Measurements from ENCODE around the gene RHNO1. TPM values are rescaled to one million over a fixed set of nuclear protein-coding genes. Genes with fewer than 3 reads are reported as not detected.
"Not testable (repeated sequence)": the region's sequence is repeated elsewhere in the genome, so short reads cannot be mapped to it uniquely, and the experiment has no call there.

Gene RHNO1
- total and polyA plus RNA-seq, 2 experiments from 2014 or later: 29.1 to 29.8 TPM

- 94% methylated on average over 12 of the region's 12 CpGs for WGBS (ENCODE audit: low lambda C conversion rate, missing lambda C conversion rate)
These were observed 18.0 kb upstream of the RHNO1 start for GRCh38 chr12:2858944-2859421.

GRCh38 chr12:2860170-2860569, 16.9 kb upstream of the RHNO1 start:
- no peaks in the 10 kb centered on the region for H4K20me1 ChIP-seq (ENCODE audit: insufficient read depth, poor library complexity, severe bottlenecking)
- H3K27ac ChIP-seq: no peak overlapping the region
- TF ChIP-seq EZH2phosphoT487 (IDR thresholded peaks at IDR 0.05; ENCODE audit: low read depth, severe bottlenecking, unreplicated experiment) (no peak), CTCF (IDR thresholded peaks at IDR 0.05; ENCODE audit: poor library complexity) (no peak), EZH2 (IDR thresholded peaks at IDR 0.05; ENCODE audit: borderline replicate concordance) (no peak)
- no peaks in the 10 kb centered on the region for H3K36me3 ChIP-seq (replicated peaks; ENCODE audit: insufficient read depth, low read depth)
- H3K9me3 ChIP-seq (ENCODE audit: low read depth): no peaks in the 10 kb centered on the region
- H3K4me2 ChIP-seq: no peak overlapping the region
- H3K4me1 ChIP-seq (ENCODE audit: insufficient read depth): no peaks in the 10 kb centered on the region
- H3K27me3 ChIP-seq: no peaks in the 10 kb centered on the region
- H2AFZ ChIP-seq: no peak overlapping the region
- no peaks in the 10 kb centered on the region for H3K9me2 ChIP-seq (replicated peaks; ENCODE audit: insufficient read depth)
- no peaks in the 10 kb centered on the region for H3K79me2 ChIP-seq
- DNase-seq (ENCODE audit: low spot score): no peak
- H3K4me3 ChIP-seq: no peak overlapping the region

More at GRCh38 chr12:2858944-2859421, 18.0 kb upstream of the RHNO1 start:
- Histone ChIP-seq H3K4me2 (no peak overlapping the region), H3K4me3 (no peak overlapping the region), H3K27me3 (no peaks in the 10 kb centered on the region), H3K9me2 (replicated peaks; ENCODE audit: insufficient read depth) (no peaks in the 10 kb centered on the region), H3K36me3 (replicated peaks; ENCODE audit: insufficient read depth, low read depth) (no peaks in the 10 kb centered on the region), H3K27ac (no peak overlapping the region), H2AFZ (no peak overlapping the region), H3K9me3 (ENCODE audit: low read depth) (no peaks in the 10 kb centered on the region), H3K4me1 (ENCODE audit: insufficient read depth) (no peaks in the 10 kb centered on the region), H3K79me2 (no peaks in the 10 kb centered on the region), H4K20me1 (ENCODE audit: insufficient read depth, poor library complexity, severe bottlenecking) (no peaks in the 10 kb centered on the region)
- TF ChIP-seq CTCF (IDR thresholded peaks at IDR 0.05; ENCODE audit: poor library complexity) (no peak), EZH2 (IDR thresholded peaks at IDR 0.05; ENCODE audit: borderline replicate concordance) (no peak), EZH2phosphoT487 (IDR thresholded peaks at IDR 0.05; ENCODE audit: low read depth, severe bottlenecking, unreplicated experiment) (no peak)
- DNase-seq (ENCODE audit: low spot score): no peak

- H3K9me3 ChIP-seq (ENCODE audit: low read depth): no peaks in the 10 kb centered on the region
- TF ChIP-seq CTCF (IDR thresholded peaks at IDR 0.05; ENCODE audit: poor library complexity): no peak
- TF ChIP-seq EZH2 (IDR thresholded peaks at IDR 0.05; ENCODE audit: borderline replicate concordance): no peak
- no peak for TF ChIP-seq EZH2phosphoT487 (IDR thresholded peaks at IDR 0.05; ENCODE audit: low read depth, severe bottlenecking, unreplicated experiment)
- H2AFZ ChIP-seq: no peak overlapping the region
- no peaks in the 10 kb centered on the region for H3K27me3 ChIP-seq
- DNase-seq (ENCODE audit: low spot score): no peak
- H3K36me3 ChIP-seq (replicated peaks; ENCODE audit: insufficient read depth, low read depth): no peaks in the 10 kb centered on the region
- 97% methylated on average over 7 of the region's 7 CpGs for WGBS (ENCODE audit: low lambda C conversion rate, missing lambda C conversion rate)
- H3K9me2 ChIP-seq (replicated peaks; ENCODE audit: insufficient read depth): no peaks in the 10 kb centered on the region
- no peaks in the 10 kb centered on the region for H3K79me2 ChIP-seq
- H3K4me2 ChIP-seq: no peak overlapping the region
- no peaks in the 10 kb centered on the region for H4K20me1 ChIP-seq (ENCODE audit: insufficient read depth, poor library complexity, severe bottlenecking)
- H3K27ac ChIP-seq: no peak overlapping the region
- no peak overlapping the region for H3K4me3 ChIP-seq
- H3K4me1 ChIP-seq (ENCODE audit: insufficient read depth): no peaks in the 10 kb centered on the region
These were observed 14.1 kb upstream of the RHNO1 start for GRCh38 chr12:2862876-2863275.

- not testable (repeated sequence) for H3K36me3 ChIP-seq (replicated peaks; ENCODE audit: insufficient read depth, low read depth); H3K27ac ChIP-seq; H3K27me3 ChIP-seq; H3K79me2 ChIP-seq; DNase-seq (ENCODE audit: low spot score); H3K9me2 ChIP-seq (replicated peaks; ENCODE audit: insufficient read depth); H3K4me2 ChIP-seq; H3K4me1 ChIP-seq (ENCODE audit: insufficient read depth); H4K20me1 ChIP-seq (ENCODE audit: insufficient read depth, poor library complexity, severe bottlenecking); H3K4me3 ChIP-seq; H3K9me3 ChIP-seq (ENCODE audit: low read depth); H2AFZ ChIP-seq
- WGBS (ENCODE audit: low lambda C conversion rate, missing lambda C conversion rate): 96% methylated on average over 7 of the region's 7 CpGs
These were observed 13.6 kb upstream of the RHNO1 start for GRCh38 chr12:2863402-2863801.
